NCI-H1694 (cell line): ENCODE data around the gene CACNA1H.

Source experiments
- DNase-seq: peaks from one replicate; lab custom pipeline; 2025; lab: John Stamatoyannopoulos, UW

The CACNA1H gene

GRCh38 chr16:1158456-1159324, 5.8 kb downstream of the CACNA1H start:
- no peak for DNase-seq

DNA sequence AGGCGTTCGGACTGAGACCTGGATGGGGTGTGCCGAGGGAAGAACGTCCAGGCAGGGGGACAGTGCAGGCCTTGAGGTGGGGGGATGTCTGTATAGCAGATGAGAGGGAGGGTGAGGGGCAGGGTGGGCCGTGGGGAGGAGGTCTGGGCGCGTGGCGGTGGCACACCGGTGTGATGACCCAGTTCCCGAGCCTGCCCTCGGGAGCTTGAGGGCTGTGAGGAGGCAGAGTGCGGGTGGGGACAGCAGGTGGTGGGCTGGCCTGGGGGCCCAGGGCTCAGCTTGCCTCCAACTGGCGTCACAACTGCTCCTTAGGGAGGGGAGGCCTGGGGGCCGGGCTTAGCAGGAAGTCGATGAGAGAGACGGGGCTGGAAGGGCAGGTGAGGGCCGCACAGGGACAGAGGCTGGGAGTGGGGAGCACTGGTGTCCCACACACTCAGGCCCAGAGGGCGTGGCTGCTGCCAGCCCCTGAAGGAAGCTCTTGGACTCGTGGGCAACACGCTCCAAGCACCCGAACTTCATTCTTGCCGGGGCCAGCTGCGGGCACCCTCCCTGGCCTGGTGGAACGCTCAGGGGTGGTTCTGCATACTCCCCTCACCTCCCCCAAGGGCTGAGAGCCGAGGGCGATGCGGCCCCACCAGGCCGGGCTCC, 6.5 kb downstream of the CACNA1H start:
- no peak for DNase-seq

- DNase-seq, result no peak
Observed at GRCh38 chr16:1159973-1160772, 7.3 kb downstream of the CACNA1H start.

- DNase-seq, result no peak
Observed at GRCh38 chr16:1160773-1161348, 8.0 kb downstream of the CACNA1H start.

GRCh38 chr16:1162701-1163566, 10.0 kb downstream of the CACNA1H start:
- no peak for DNase-seq

DNA sequence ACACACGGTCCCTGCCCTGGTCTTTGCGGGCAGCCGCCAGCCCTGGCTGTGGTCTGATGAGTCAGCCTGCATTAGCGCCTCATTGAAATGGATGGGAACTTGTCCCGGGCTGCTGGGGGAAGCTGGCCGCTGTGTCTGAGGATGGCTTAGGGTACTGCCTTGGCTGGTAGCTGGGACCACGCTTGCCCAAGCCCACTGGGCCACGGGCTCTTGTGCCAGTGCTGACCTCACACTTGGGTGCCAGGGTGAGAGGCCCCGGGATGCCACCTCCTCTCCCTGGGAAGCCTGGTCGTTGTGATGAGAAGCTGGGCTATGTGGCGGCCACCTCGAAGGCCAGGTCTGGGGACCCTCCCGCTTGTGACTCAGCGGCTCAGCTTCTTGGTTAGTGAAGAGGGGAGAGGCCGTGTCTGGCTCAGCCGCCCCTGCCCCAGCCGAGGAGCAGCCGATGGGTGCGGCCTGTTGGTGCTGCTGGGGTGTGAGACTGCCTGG, 10.7 kb downstream of the CACNA1H start:
- no peak for DNase-seq

DNA sequence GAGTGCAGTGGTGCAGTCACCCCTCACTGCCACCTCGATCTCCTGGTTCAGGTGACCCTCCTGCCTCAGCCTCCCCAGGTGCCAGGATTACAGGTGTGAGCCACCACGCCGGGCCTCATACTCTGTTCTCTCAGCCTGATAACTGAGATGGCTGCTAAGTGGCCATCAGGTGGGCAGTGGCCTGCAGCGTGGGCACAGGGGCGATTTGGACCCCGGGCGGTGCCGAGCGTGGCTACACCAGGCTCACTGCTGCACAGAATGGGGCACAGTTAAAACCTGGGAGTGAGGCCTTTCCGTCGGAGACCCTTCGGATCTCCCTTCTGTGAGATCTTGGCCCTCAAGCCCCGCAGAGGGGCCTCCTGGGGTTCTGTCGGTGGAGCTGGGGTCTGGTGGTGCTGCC, 11.5 kb downstream of the CACNA1H start:
- DNase-seq, result no peak

GRCh38 chr16:1164975-1165374, 12.1 kb downstream of the CACNA1H start:
- no peak for DNase-seq

DNA sequence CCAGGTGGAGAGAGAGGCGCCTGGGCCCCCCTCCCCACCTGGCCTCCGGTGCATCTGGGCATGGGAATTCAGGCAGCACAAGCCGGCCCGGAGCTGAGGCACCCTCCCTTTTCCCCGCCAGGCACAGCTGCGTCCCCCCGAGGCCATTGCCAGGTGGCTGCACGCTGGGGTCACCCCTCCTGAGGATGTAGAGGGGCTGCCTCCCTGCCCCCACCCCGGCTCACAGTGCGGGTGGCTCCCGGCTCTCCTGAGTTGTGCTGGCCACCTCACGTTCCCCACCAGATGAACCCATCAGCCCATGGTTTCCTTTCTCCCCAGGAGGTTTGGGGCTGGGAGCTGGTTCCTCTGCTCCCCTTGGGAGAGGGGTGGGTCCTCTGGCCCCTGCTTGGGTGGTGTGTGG, 12.6 kb downstream of the CACNA1H start:
- no peak for DNase-seq

GRCh38 chr16:1167276-1168107, 14.6 kb downstream of the CACNA1H start:
- DNase-seq, result no peak

DNA sequence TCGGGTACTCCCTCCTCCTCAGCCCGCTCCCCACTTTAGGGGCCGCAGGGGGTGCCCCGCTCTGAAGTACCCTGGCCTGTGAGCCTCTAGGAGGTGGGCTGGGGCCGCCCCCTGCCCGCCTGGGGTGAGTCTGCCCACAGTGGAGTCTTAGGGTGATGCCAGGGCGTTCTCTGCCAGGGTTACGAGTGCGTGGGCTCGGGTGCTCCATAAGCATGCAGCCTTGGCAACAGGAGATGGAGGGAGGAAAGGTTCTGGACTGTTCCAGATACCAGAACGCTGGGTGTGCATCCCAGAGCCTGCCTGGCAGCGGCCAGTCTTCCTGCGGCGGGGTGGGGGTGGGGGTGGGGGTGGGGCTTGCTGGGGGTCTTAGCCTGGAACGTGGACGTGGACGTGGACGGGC, 15.9 kb downstream of the CACNA1H start:
- DNase-seq, result no peak

DNA sequence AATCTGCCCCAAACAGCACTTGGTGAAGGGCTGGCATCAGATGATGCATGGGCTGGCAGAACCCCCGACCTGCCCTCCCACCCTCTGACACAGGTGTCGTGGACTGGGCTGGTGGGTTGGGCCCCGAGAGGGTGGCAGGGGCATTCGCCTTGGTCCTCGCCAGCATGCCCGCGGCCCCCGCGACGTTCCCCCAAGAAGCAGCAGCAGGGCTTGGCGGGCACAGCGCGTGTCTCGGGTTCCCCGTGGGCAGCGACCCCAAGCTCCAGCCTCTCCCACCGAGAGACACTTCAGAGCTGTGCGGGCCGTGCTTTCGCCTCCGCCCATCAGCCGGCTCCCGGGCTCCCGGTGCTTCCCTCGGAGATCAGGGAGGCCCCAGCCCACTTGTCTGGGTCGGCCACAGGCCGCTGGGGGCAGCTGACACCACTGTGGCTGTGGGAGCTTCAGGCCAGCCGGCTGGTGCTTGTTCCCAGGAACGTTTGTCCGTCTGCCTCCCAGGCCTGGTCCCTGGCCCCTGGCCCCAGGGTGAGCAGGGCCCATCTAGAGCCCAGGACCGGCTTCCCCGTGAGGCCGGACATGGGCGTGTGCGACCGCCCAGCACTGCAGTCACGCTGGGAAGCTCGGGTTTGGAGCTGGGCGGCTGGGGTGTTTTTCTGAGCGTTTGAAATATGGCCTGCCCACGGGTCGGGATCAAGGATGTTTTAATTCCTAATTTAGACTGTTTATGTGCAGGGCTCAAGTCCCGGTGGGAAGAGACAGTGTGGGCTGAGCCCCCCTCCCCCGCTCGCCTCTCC, 16.6 kb downstream of the CACNA1H start:
- no peak for DNase-seq

- no peak for DNase-seq
Observed at GRCh38 chr16:1170076-1170418, 17.1 kb downstream of the CACNA1H start.

GRCh38 chr16:1171001-1171400, 18.1 kb downstream of the CACNA1H start:
- DNase-seq, result no peak

GRCh38 chr16:1171854-1172428, 19.0 kb downstream of the CACNA1H start:
- DNase-seq, result no peak

DNA sequence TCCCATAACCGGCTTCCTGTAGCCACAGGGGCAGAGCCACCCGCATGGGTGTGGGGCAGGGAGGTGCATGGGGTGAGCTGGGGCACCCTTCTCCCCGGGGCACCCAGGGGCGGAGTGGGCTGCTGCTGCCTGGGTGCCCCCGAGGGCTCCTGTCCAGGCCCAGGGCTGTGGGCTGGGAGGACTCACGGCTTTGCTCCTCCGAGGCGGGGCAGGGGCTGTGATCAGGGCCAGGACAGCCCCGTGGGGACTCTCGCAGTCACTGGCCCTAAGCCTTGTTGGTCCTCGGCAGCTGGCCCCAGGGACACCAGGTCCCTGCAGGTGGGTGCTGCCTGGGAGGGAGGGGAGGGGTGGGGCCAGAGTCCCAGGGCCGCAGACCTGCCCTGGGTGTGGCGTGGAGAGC, 19.7 kb downstream of the CACNA1H start:
- DNase-seq, result no peak

- DNase-seq, result no peak
Observed at GRCh38 chr16:1173788-1174451, 21.0 kb downstream of the CACNA1H start.

DNA sequence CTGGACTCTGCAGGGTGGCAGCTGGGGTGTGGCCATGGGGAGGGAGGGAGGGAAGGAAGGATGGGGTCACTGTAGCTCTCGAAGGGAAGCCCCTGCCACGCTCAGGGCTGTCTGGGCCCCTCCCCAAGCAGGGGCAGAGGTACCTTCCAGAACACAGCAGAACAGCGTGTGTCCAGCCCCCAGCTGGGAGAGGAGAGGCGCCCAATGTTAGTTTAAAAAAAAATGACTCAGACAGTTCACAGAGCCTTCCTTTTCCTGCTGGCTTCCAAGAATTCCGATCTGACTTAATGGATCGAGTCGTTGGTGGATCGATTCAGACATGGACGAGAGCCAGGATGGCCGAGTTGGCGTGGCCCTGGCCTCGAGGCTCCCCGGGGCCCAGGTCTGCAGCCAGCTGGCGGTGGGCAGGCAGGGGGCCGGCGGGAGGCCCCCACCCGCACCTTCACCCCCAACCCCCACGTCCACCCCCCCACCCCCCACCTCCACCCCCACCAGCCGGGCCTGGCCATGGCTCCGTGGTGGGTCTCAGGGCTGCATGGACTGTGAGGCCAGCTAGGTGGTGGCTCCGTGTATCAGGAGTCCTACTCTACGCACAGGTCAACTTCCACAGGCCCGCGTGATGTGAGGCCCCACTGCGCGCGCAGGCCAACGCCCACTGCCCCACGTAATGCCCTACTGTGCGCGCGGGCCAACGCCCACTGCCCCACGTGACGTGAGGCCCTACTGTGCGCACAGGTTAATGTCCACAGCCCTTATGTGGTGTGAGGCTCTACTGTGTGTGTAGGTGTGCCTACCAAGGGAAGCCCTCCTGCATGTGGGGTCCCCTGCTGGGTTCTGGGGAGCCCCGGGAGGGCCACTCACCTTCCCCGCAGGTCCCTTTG, 21.8 kb downstream of the CACNA1H start:
- no peak for DNase-seq
